ENCODE results near the gene SEC14L5. TPM values are rescaled to one million over a fixed set of nuclear protein-coding genes. Genes with fewer than 3 reads are reported as not detected.
A peak's percentile ranks its signal among the peaks of the same experiment; 100 is the strongest.

The SEC14L5 gene
- total RNA-seq, 1 donor from 2014 or later: 3.1 TPM

- peaks cover 5% of the 10 kb centered on the region for H3K27me3 Mint-ChIP-seq (ENCODE audit: unreplicated experiment)
These were observed 50.2 kb downstream of the SEC14L5 start for GRCh38 chr16:5008311-5008731.

GRCh38 chr16:5010576-5011329, 52.6 kb downstream of the SEC14L5 start:
- Mint-ChIP-seq H3K4me3 (ENCODE audit: unreplicated experiment) (no peak overlapping the region), H3K27me3 (ENCODE audit: unreplicated experiment) (peaks cover 2% of the 10 kb centered on the region), H3K9me3 (ENCODE audit: unreplicated experiment) (no peaks in the 10 kb centered on the region), H3K27ac (ENCODE audit: unreplicated experiment) (no peak overlapping the region), H3K4me1 (ENCODE audit: low read depth, unreplicated experiment) (peaks cover 2% of the 10 kb centered on the region), H3K36me3 (ENCODE audit: unreplicated experiment) (no peaks in the 10 kb centered on the region)
- no peak for TF ChIP-seq CTCF (IDR thresholded peaks at IDR 0.05; ENCODE audit: partially characterized antibody, unreplicated experiment)
- no peak for DNase-seq

More at GRCh38 chr16:5008311-5008731, 50.2 kb downstream of the SEC14L5 start:
- no peak overlapping the region for H3K4me3 Mint-ChIP-seq (ENCODE audit: unreplicated experiment)
- no peak for TF ChIP-seq CTCF (IDR thresholded peaks at IDR 0.05; ENCODE audit: partially characterized antibody, unreplicated experiment)
- no peak for DNase-seq
- no peaks in the 10 kb centered on the region for H3K4me1 Mint-ChIP-seq (ENCODE audit: low read depth, unreplicated experiment)
- no peak overlapping the region for H3K27ac Mint-ChIP-seq (ENCODE audit: unreplicated experiment)
- no peaks in the 10 kb centered on the region for H3K36me3 Mint-ChIP-seq (ENCODE audit: unreplicated experiment)
- no peaks in the 10 kb centered on the region for H3K9me3 Mint-ChIP-seq (ENCODE audit: unreplicated experiment)

- H3K27me3 Mint-ChIP-seq (ENCODE audit: unreplicated experiment): peaks cover 2% of the 10 kb centered on the region
- DNase-seq: no peak
- H3K4me1 Mint-ChIP-seq (ENCODE audit: low read depth, unreplicated experiment): peaks cover 2% of the 10 kb centered on the region
- H3K9me3 Mint-ChIP-seq (ENCODE audit: unreplicated experiment): peaks cover under 1% of the 10 kb centered on the region
- no peaks in the 10 kb centered on the region for H3K36me3 Mint-ChIP-seq (ENCODE audit: unreplicated experiment)
- TF ChIP-seq CTCF (IDR thresholded peaks at IDR 0.05; ENCODE audit: partially characterized antibody, unreplicated experiment): no peak
- no peak overlapping the region for H3K27ac Mint-ChIP-seq (ENCODE audit: unreplicated experiment)
- H3K4me3 Mint-ChIP-seq (ENCODE audit: unreplicated experiment): no peak overlapping the region
These were observed 53.5 kb downstream of the SEC14L5 start for GRCh38 chr16:5011637-5012036.

GRCh38 chr16:5012887-5013286, 54.8 kb downstream of the SEC14L5 start:
- Mint-ChIP-seq H3K9me3 (ENCODE audit: unreplicated experiment) (peaks cover 2% of the 10 kb centered on the region), H3K27me3 (ENCODE audit: unreplicated experiment) (peaks cover 2% of the 10 kb centered on the region), H3K4me3 (ENCODE audit: unreplicated experiment) (no peak overlapping the region), H3K36me3 (ENCODE audit: unreplicated experiment) (no peaks in the 10 kb centered on the region), H3K4me1 (ENCODE audit: low read depth, unreplicated experiment) (peaks cover 4% of the 10 kb centered on the region), H3K27ac (ENCODE audit: unreplicated experiment) (peak overlapping the region; percentile 12)
- no peak for DNase-seq
- TF ChIP-seq CTCF (IDR thresholded peaks at IDR 0.05; ENCODE audit: partially characterized antibody, unreplicated experiment): no peak

GRCh38 chr16:5015351-5015750, 57.2 kb downstream of the SEC14L5 start:
- H3K4me1 Mint-ChIP-seq (ENCODE audit: low read depth, unreplicated experiment): peaks cover 8% of the 10 kb centered on the region
- no peak for DNase-seq
- no peak overlapping the region for H3K4me3 Mint-ChIP-seq (ENCODE audit: unreplicated experiment)
- H3K27ac Mint-ChIP-seq (ENCODE audit: unreplicated experiment): peak overlapping the region; percentile 66
- peaks cover 2% of the 10 kb centered on the region for H3K9me3 Mint-ChIP-seq (ENCODE audit: unreplicated experiment)
- no peaks in the 10 kb centered on the region for H3K36me3 Mint-ChIP-seq (ENCODE audit: unreplicated experiment)
- peaks cover 2% of the 10 kb centered on the region for H3K27me3 Mint-ChIP-seq (ENCODE audit: unreplicated experiment)
- no peak for TF ChIP-seq CTCF (IDR thresholded peaks at IDR 0.05; ENCODE audit: partially characterized antibody, unreplicated experiment)
